ENCODE results near the gene GJB5.

GJB5 gene

DNA sequence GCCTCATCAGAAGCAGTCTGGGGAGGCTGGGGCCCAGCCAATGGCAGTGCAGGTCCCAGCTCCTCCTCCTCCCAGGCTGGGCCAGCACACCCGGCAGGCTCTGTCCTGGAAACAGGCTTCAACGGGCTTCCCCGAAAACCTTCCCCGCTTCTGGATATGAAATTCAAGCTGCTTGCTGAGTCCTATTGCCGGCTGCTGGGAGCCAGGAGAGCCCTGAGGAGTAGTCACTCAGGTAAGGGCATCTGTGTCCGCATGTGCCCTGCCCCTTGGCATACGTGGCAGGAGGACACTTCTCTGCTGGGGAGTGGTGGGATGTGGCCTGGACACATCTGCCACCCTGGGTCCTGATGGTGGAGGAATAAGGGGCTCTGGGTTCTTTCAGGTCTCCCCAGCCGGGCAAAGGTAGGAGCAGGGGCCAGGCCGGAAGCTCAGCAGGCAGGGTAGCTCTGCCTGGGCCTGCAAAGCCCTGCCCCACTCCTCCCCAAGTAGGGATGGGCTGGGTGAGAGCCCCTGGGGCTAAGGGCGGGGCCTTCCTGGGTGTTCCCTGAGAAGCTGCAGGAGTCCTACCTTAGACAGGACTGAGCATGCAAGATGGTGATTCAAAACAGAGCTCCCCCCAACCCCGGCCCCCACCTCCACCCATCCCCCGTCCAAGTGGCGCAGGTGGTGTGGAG lies at the start of gene GJB5:
TSS of gene GJB5 (plus strand) at position 84 of the 674 bp plus-strand sequence. CDS start 2,284 bp downstream, outside the sequence.
- H3K4me3 ChIP-seq (ENCODE audit: low read length) = no peak within 1 kb of the TSS
- no peaks in the 10 kb centered on the region for H3K9me3 ChIP-seq (ENCODE audit: control insufficient read depth, insufficient read depth, low read length)
- no peaks in the 10 kb centered on the region for H3K36me3 ChIP-seq (ENCODE audit: control insufficient read depth, low read length)
- no peaks in the 10 kb centered on the region for H3K9me2 ChIP-seq (replicated peaks; ENCODE audit: control insufficient read depth, low read length)
- no peaks in the 10 kb centered on the region for H4K20me1 ChIP-seq (ENCODE audit: control insufficient read depth, insufficient read depth, low read depth, low read length)
- no peaks in the 10 kb centered on the region for H3K4me1 ChIP-seq (ENCODE audit: control insufficient read depth, low read length)
- no peaks in the 10 kb centered on the region for H3K79me2 ChIP-seq (ENCODE audit: control insufficient read depth, low read length)
- H3K4me2 ChIP-seq (ENCODE audit: low read length) = no peak within 1 kb of the TSS
- H3K27me3 ChIP-seq (ENCODE audit: control insufficient read depth, low read length) = no peaks in the 10 kb centered on the region
- H3K27ac ChIP-seq (ENCODE audit: low read depth, low read length) = no peak within 1 kb of the TSS
- no peaks in the 10 kb centered on the region for H3F3A ChIP-seq (ENCODE audit: control insufficient read depth, insufficient read depth)
- TF ChIP-seq, protein P1, sequence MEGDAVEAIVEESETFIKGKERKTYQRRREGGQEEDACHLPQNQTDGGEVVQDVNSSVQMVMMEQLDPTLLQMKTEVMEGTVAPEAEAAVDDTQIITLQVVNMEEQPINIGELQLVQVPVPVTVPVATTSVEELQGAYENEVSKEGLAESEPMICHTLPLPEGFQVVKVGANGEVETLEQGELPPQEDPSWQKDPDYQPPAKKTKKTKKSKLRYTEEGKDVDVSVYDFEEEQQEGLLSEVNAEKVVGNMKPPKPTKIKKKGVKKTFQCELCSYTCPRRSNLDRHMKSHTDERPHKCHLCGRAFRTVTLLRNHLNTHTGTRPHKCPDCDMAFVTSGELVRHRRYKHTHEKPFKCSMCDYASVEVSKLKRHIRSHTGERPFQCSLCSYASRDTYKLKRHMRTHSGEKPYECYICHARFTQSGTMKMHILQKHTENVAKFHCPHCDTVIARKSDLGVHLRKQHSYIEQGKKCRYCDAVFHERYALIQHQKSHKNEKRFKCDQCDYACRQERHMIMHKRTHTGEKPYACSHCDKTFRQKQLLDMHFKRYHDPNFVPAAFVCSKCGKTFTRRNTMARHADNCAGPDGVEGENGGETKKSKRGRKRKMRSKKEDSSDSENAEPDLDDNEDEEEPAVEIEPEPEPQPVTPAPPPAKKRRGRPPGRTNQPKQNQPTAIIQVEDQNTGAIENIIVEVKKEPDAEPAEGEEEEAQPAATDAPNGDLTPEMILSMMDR (IDR thresholded peaks at IDR 0.05; ENCODE audit: low read depth, low read length, poor library complexity, severe bottlenecking) = no peak

DNA sequence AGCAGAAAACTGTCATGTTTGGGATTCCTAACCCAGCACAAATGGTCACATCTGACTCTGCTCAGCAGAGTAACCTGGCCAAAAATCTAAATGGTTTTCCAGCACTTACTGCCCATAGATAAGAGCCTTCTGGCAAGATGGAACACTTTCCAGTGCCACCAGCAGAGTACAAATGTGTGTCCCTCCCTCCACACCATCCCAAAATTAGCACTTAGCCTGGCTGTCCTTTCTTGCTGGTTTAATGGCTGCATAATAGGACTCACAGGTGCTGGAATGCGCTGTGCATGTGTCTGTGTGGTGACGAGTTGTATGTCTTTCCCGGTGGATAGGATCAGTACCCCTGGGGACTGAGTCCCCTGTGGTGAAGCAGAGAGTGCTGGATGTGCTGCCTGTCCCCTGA lies 49.8 kb upstream of the GJB5 start:
- Histone ChIP-seq H3K4me3 (ENCODE audit: low read length) (no peak overlapping the region), H3F3A (ENCODE audit: control insufficient read depth, insufficient read depth) (no peaks in the 10 kb centered on the region), H3K79me2 (ENCODE audit: control insufficient read depth, low read length) (no peaks in the 10 kb centered on the region), H4K20me1 (ENCODE audit: control insufficient read depth, insufficient read depth, low read depth, low read length) (no peaks in the 10 kb centered on the region), H3K4me1 (ENCODE audit: control insufficient read depth, low read length) (no peaks in the 10 kb centered on the region), H3K9me2 (replicated peaks; ENCODE audit: control insufficient read depth, low read length) (no peaks in the 10 kb centered on the region), H3K36me3 (ENCODE audit: control insufficient read depth, low read length) (no peaks in the 10 kb centered on the region), H3K27ac (ENCODE audit: low read depth, low read length) (no peak overlapping the region), H3K9me3 (ENCODE audit: control insufficient read depth, insufficient read depth, low read length) (no peaks in the 10 kb centered on the region), H3K4me2 (ENCODE audit: low read length) (no peak overlapping the region), H3K27me3 (ENCODE audit: control insufficient read depth, low read length) (0 out of 2 replicates have a peak, but pooled peaks cover 4% of the 10 kb centered on the region)
- TF ChIP-seq EZH2phosphoT487 (IDR thresholded peaks at IDR 0.05; ENCODE audit: borderline replicate concordance, low read length) = no peak
- TF ChIP-seq, protein P1 (IDR thresholded peaks at IDR 0.05; ENCODE audit: low read depth, low read length, poor library complexity, severe bottlenecking) = no peak

DNA sequence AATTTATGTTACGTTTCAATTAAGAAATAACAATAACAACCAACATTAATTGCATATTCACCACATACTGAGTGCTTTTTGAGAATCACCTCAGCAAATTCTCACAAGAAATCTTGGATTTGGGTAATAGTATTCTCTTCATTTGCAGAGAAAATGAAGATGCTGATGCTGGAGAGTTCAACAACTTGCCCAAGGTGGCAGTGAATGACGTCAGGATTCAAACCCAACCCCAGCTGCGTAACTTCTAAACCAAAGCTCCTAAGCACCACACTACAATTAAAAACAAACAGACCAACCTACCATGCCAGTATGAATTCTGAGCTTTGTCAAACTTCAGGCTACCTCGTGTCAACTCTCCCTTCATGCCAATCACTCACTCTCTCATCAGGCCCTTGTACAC lies 46.7 kb upstream of the GJB5 start:
- no peaks in the 10 kb centered on the region for H3K4me1 ChIP-seq (ENCODE audit: control insufficient read depth, low read length)
- 0 out of 2 replicates have a peak, but pooled peaks cover 4% of the 10 kb centered on the region for H3K27me3 ChIP-seq (ENCODE audit: control insufficient read depth, low read length)
- no peaks in the 10 kb centered on the region for H3K9me2 ChIP-seq (replicated peaks; ENCODE audit: control insufficient read depth, low read length)
- H3K36me3 ChIP-seq (ENCODE audit: control insufficient read depth, low read length) = no peaks in the 10 kb centered on the region
- H4K20me1 ChIP-seq (ENCODE audit: control insufficient read depth, insufficient read depth, low read depth, low read length) = no peaks in the 10 kb centered on the region
- H3K4me3 ChIP-seq (ENCODE audit: low read length) = no peak overlapping the region
- TF ChIP-seq, protein P1 (IDR thresholded peaks at IDR 0.05; ENCODE audit: low read depth, low read length, poor library complexity, severe bottlenecking) = no peak
- TF ChIP-seq EZH2phosphoT487 (IDR thresholded peaks at IDR 0.05; ENCODE audit: borderline replicate concordance, low read length) = no peak
- H3K79me2 ChIP-seq (ENCODE audit: control insufficient read depth, low read length) = no peaks in the 10 kb centered on the region
- H3K27ac ChIP-seq (ENCODE audit: low read depth, low read length) = no peak overlapping the region
- no peak overlapping the region for H3K4me2 ChIP-seq (ENCODE audit: low read length)
- H3F3A ChIP-seq (ENCODE audit: control insufficient read depth, insufficient read depth) = no peaks in the 10 kb centered on the region
- no peaks in the 10 kb centered on the region for H3K9me3 ChIP-seq (ENCODE audit: control insufficient read depth, insufficient read depth, low read length)
